Epithelial cell of proximal tubule (primary cell): ENCODE data around the gene AGBL4. TPM values are rescaled to one million over a fixed set of nuclear protein-coding genes. Genes with fewer than 3 reads are reported as not detected.

Experiments used
- DNase-seq: peaks from one replicate; pipeline ENCODE4 v3.0.0-alpha.2; 2011; ENCODE audit warnings: low read depth
- H3K4me3 ChIP-seq: 2 replicates; pipeline ENCODE4 v1.5.1; 2011; ENCODE audit warnings: low read depth, mild to moderate bottlenecking, low read length
- CTCF ChIP-seq: conservative IDR thresholded peaks from 2 replicates; pipeline ENCODE4 v1.5.1; 2012; ENCODE audit warnings: low read depth, mild to moderate bottlenecking, low read length
- total RNA-seq: library from RNA; depleted of rRNA; stranded (reverse); fragments of >200 nt; gene quantifications from 2 replicates; pipeline ENCODE4 v1.2.3, GENCODE V29; 2015

The AGBL4 gene
- total RNA-seq, 1 donor from 2014 or later, result not detected

- DNase-seq, result no peak
- H3K4me3 ChIP-seq, result no peak overlapping the region
- no peak for TF ChIP-seq CTCF
Measured at GRCh38 chr1:48728584-48728983, 1295.2 kb downstream of the AGBL4 start.

- TF ChIP-seq CTCF, result no peak
- no peak for DNase-seq
- no peak overlapping the region for H3K4me3 ChIP-seq
Measured at GRCh38 chr1:48726557-48727215, 1297.1 kb downstream of the AGBL4 start.

DNA sequence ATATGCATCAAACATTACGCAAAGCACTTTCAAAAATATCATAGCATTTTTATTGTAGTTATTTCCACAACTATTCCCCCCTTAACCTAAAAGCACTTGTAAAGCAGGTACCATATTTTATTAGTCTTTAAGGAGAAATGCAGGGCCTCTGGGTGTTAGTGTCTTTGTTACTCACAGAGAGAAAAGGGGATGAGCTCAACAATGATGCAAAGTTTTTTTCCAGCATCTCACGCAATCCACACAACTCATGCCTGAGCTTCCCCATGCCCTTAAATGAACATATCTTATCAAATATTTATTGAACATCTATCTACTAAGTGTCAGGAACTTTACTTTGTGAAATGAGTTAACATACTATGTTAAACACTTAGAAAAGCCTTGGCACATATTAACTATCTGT lies 1297.6 kb downstream of the AGBL4 start:
- no peak for TF ChIP-seq CTCF
- H3K4me3 ChIP-seq, result no peak overlapping the region
- DNase-seq, result no peak

- no peak overlapping the region for H3K4me3 ChIP-seq
- no peak for TF ChIP-seq CTCF
- no peak for DNase-seq
Measured at GRCh38 chr1:48725341-48726046, 1298.3 kb downstream of the AGBL4 start.

DNA sequence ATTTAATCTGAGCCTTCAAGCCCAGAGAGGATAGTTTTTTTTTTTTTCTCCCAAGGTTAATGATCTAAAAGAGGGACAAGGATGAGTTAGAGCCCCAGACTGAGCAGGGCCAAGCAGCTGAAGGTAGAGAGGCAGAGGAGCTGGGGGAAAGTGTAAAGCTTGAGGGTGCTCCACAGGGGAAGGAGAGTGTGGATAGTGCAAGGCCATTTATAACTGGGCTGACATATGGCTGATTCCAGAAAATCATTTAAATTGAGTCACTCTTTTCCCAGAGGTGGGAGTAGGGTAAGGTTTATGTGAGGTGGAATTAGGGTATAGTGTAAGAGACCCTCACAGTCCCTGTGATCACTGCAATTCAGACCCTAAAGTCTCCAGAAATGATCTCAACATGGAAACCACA lies 1302.8 kb downstream of the AGBL4 start:
- no peak for TF ChIP-seq CTCF
- no peak for DNase-seq
- no peak overlapping the region for H3K4me3 ChIP-seq

DNA sequence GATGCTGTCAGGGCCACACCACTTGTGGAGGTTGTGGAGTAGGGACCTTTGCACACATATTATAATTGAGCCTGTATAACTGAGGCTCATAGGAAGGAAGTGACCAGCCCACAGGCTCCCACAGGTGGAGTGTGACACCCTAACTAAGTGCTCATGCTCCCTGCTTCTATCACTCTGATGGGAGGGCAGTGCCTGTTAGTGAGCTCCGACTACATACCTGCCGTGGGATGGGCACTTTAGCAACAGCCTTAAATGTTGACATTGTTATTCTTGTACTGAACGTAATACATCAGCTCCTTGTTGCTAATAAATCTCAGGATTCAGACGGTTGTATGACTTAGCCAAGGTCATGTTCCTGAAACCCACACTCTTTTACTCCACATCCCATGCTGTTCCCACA lies 1305.0 kb downstream of the AGBL4 start:
- no peak overlapping the region for H3K4me3 ChIP-seq
- no peak for TF ChIP-seq CTCF
- no peak for DNase-seq
